Body of pancreas (tissue), 4 donors: ENCODE results near the gene GFRA3.

Experiments used
- POLR2A ChIP-seq, 3 donors: fragments of 450-650 bp; IDR thresholded peaks; one replicate each; pipeline ENCODE4 v1.6.1; 2016; ENCODE audit warnings: antibody characterized with exemption in 3 of 3, mild to moderate bottlenecking in 2 of 3
- TF ChIP-seq, protein P1 (sequence below), 7 experiments: fragments of 450-650 bp in 4 of 7; fragments of 200-600 bp in 3 of 7; sonication (generic) in 3 of 7; IDR thresholded peaks; one replicate each; pipeline ENCODE4 v1.5.1; 2016 to 2019; ENCODE audit warnings: antibody characterized with exemption in 7 of 7

- TF ChIP-seq POLR2A (IDR thresholded peaks at IDR 0.05): no peak
- TF ChIP-seq, protein P1, sequence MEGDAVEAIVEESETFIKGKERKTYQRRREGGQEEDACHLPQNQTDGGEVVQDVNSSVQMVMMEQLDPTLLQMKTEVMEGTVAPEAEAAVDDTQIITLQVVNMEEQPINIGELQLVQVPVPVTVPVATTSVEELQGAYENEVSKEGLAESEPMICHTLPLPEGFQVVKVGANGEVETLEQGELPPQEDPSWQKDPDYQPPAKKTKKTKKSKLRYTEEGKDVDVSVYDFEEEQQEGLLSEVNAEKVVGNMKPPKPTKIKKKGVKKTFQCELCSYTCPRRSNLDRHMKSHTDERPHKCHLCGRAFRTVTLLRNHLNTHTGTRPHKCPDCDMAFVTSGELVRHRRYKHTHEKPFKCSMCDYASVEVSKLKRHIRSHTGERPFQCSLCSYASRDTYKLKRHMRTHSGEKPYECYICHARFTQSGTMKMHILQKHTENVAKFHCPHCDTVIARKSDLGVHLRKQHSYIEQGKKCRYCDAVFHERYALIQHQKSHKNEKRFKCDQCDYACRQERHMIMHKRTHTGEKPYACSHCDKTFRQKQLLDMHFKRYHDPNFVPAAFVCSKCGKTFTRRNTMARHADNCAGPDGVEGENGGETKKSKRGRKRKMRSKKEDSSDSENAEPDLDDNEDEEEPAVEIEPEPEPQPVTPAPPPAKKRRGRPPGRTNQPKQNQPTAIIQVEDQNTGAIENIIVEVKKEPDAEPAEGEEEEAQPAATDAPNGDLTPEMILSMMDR (IDR thresholded peaks at IDR 0.05): no peak
Observed at GRCh38 chr5:138230981-138231589, 43.3 kb downstream of the GFRA3 start.
